K562 (cell line): Measurements from ENCODE around the gene COL21A1. TPM values are rescaled to one million over a fixed set of nuclear protein-coding genes. Genes with fewer than 3 reads are reported as not detected.

Source experiments
- ATAC-seq: fragments of 200-7000 bp; cut with Tn5 transposase; 3 replicates; pipeline ENCODE4 v1.9.1; 2020; ENCODE audit warnings: moderate library complexity
- BruUV-seq: library from RNA; stranded (reverse); fragments of 400-500 nt; replicated peaks from 2 replicates; lab custom pipeline; 2021; lab: Mats Ljungman, UMichigan
- CTCF ChIA-PET: fragments of 300-600 bp; formaldehyde crosslinking; extraction: SDS; loops from one replicate; lab custom pipeline; 2021; ENCODE audit warnings: low intra/inter-chr PET ratio; lab: Yijun Ruan, JAX
- POLR2A ChIA-PET: fragments of 300-600, 350-650 bp; sonication (Branson Sonifier 250); formaldehyde crosslinking; extraction: SDS; loops from one replicate; lab custom pipeline; 2021; ENCODE audit warnings: antibody characterized with exemption, inconsistent platforms; lab: Yijun Ruan, JAX
- DNase-seq, 4 experiments: peaks; one replicate each; pipeline versions ENCODE4 v3.0.0 to v3.0.0-alpha.2; 2011 to 2018; ENCODE audit warnings: low spot score in 3 of 4, mixed read lengths in 3 of 4; ENCODE audit errors: extremely low read depth in 1 of 4
- FAIRE-seq: peaks from 2 replicates; lab custom pipeline; 2011; peaks lifted over from hg19 to GRCh38; lab: Jason Lieb, UNC
- H2AFZ ChIP-seq: 2 replicates; pipeline ENCODE4 v1.6.0; 2011; ENCODE audit warnings: low read depth, low read length, control low read depth, inconsistent platforms
- H3K27ac ChIP-seq: fragments of 200-600 bp; 3 replicates; pipeline ENCODE4 v1.8.0; 2011; ENCODE audit warnings: low read depth, mild to moderate bottlenecking, control low read depth, inconsistent platforms, low read length, moderate library complexity, mixed read lengths; ENCODE audit errors: extremely low read depth
- H3K27me3 ChIP-seq, 2 experiments: fragments of 300-600 bp in 1 of 2; 2 replicates in 1 of 2; 3 replicates in 1 of 2; pipeline versions ENCODE4 v1.6.0 to v1.8.0; 2011; ENCODE audit warnings: inconsistent platforms in 2 of 2, low read length in 2 of 2, mild to moderate bottlenecking in 1 of 2, mixed read lengths in 1 of 2, moderate library complexity in 1 of 2; ENCODE audit not compliant: control insufficient read depth in 2 of 2, insufficient read depth in 2 of 2
- H3K36me3 ChIP-seq: fragments of 300-600 bp; 3 replicates; pipeline ENCODE4 v1.8.0; 2011; ENCODE audit warnings: mild to moderate bottlenecking, low read length, inconsistent platforms; ENCODE audit not compliant: control insufficient read depth, insufficient read depth
- H3K4me1 ChIP-seq, 2 experiments: fragments of 200-600 bp in 1 of 2; replicated peaks in 1 of 2; 2 replicates in 1 of 2; 3 replicates in 1 of 2; pipeline versions ENCODE4 v1.5.1 to v1.8.0; 2011; ENCODE audit warnings: inconsistent platforms in 2 of 2, low read length in 2 of 2, mild to moderate bottlenecking in 1 of 2, mixed read lengths in 1 of 2, moderate library complexity in 1 of 2; ENCODE audit not compliant: control insufficient read depth in 2 of 2, insufficient read depth in 2 of 2
- H3K4me2 ChIP-seq: 2 replicates; pipeline ENCODE4 v1.6.1; 2011; ENCODE audit warnings: low read length, control low read depth, inconsistent platforms, mixed read lengths; ENCODE audit not compliant: insufficient read depth
- H3K4me3 ChIP-seq: fragments of 200-600 bp; sonication (generic), shearing (Covaris generic); 2 replicates; pipeline ENCODE4 v1.5.1; 2016; ENCODE audit warnings: control low read depth, inconsistent platforms
- H3K79me2 ChIP-seq: fragments of 200-600 bp; 3 replicates; pipeline ENCODE4 v1.8.0; 2011; ENCODE audit warnings: low read length, inconsistent platforms; ENCODE audit not compliant: control insufficient read depth, insufficient read depth
- H3K9ac ChIP-seq, 2 experiments: 2 replicates each; pipeline versions ENCODE4 v1.6.0 to v1.6.1; 2011; ENCODE audit warnings: low read depth in 2 of 2, low read length in 2 of 2, control low read depth in 1 of 2, inconsistent platforms in 1 of 2, mild to moderate bottlenecking in 1 of 2, mixed read lengths in 1 of 2; ENCODE audit not compliant: insufficient read depth in 1 of 2
- H3K9me1 ChIP-seq: one replicate; pipeline ENCODE4 v1.6.0; 2011; ENCODE audit warnings: inconsistent platforms, mild to moderate bottlenecking, low read length, moderate library complexity; ENCODE audit not compliant: control insufficient read depth, insufficient read depth
- H3K9me3 ChIP-seq: replicated peaks from 2 replicates; pipeline ENCODE4 v1.5.1; 2011; ENCODE audit warnings: low read depth, low read length, inconsistent platforms; ENCODE audit not compliant: control insufficient read depth, insufficient read depth
- H4K20me1 ChIP-seq: replicated peaks from 2 replicates; pipeline ENCODE4 v1.6.1; 2011; ENCODE audit warnings: low read length, inconsistent platforms, mixed read lengths; ENCODE audit not compliant: control insufficient read depth, insufficient read depth
- ARID1B ChIP-seq: fragments of 450-650 bp; IDR thresholded peaks from 2 replicates; pipeline ENCODE4 v1.6.1; 2016; ENCODE audit warnings: antibody characterized with exemption, mild to moderate bottlenecking, inconsistent platforms
- BRCA1 ChIP-seq, 2 experiments: fragments of 450-650 bp in 1 of 2; sonication (generic) in 1 of 2; formaldehyde crosslinking in 1 of 2; IDR thresholded peaks; 2 replicates each; pipeline versions ENCODE4 v1.5.0 to v1.6.1; 2017 to 2020; ENCODE audit warnings: mild to moderate bottlenecking in 1 of 2, missing genetic modification reagents in 1 of 2
- GATAD2A ChIP-seq: fragments of 450-650 bp; IDR thresholded peaks from 2 replicates; pipeline ENCODE4 v1.6.1; 2017
- NR3C1 ChIP-seq: sonication (generic); formaldehyde crosslinking; IDR thresholded peaks from 2 replicates; pipeline ENCODE4 v1.8.1; 2022; ENCODE audit warnings: missing genetic modification reagents
- SMARCB1 ChIP-seq: IDR thresholded peaks from 2 replicates; pipeline ENCODE4 v1.6.1; 2011; ENCODE audit warnings: improper control_type of control experiment, low read depth; ENCODE audit not compliant: insufficient read length
- ZNF583 ChIP-seq: fragments of 250-450 bp; sonication (Bioruptor Pico); IDR thresholded peaks from 2 replicates; pipeline ENCODE4 v1.4.0; 2020
- ZNF79 ChIP-seq: fragments of 250-450 bp; sonication (Bioruptor Pico); IDR thresholded peaks from 2 replicates; pipeline ENCODE4 v1.4.0; 2020; ENCODE audit warnings: low read depth, mild to moderate bottlenecking, moderate library complexity
- ZZZ3 ChIP-seq: fragments of 450-650 bp; IDR thresholded peaks from 2 replicates; pipeline ENCODE4 v1.6.1; 2016; ENCODE audit warnings: antibody characterized with exemption, mild to moderate bottlenecking, moderate library complexity
- WGBS: fragments of 100-300 bp; shearing (Covaris generic); methylation state at CpG from one replicate; pipeline ENCODE4 v1.1.6; 2016; ENCODE audit warnings: low coverage, mixed read lengths; ENCODE audit not compliant: insufficient coverage; ENCODE audit errors: missing lambda C conversion rate; 5-methylcytosine and 5-hydroxymethylcytosine counted together
- in situ Hi-C: fragments of 300-500 bp; cut with MboI; formaldehyde crosslinking; loops from 4 replicates; pipeline ENCODE4 v1.15.0; 2018; ENCODE audit warnings: inconsistent platforms, mixed read lengths
- intact Hi-C: fragments of 100-400 bp; cut with micrococcal nuclease; formaldehyde crosslinking; loops from 2 replicates; pipeline ENCODE4 v1.14.2; 2022
- polyA plus RNA-seq, 8 experiments: library from polyadenylated mRNA; depleted of rRNA in 4 of 8; stranded (reverse) in 5 of 8; unstranded in 3 of 8; fragments of >200 nt; fragmentation: Nextera tagmentation in 2 of 8; fragmentation: Illumina TruSeq in 1 of 8; extraction: Ambion mirVana in 2 of 8; extraction: Trizol in 1 of 8; gene quantifications; 2 replicates each; pipeline versions ENCODE4 v1.2.1 to v1.2.3, GENCODE V29; 2011 to 2014; ENCODE audit warnings: inconsistent platforms in 1 of 8, missing spikeins in 1 of 8
- total RNA-seq, 7 experiments: library from RNA; depleted of rRNA in 6 of 7; stranded (reverse); fragments of >200 nt in 6 of 7; fragmentation: Illumina TruSeq in 2 of 7; extraction: Trizol in 2 of 7; gene quantifications; 2 replicates each; pipeline versions ENCODE4 v1.2.1 to v1.2.3, GENCODE V29; 2011 to 2021; ENCODE audit warnings: low replicate concordance in 1 of 7
- TF ChIP-seq, protein P1 (sequence below), 3 experiments: fragments of 200-800 bp in 1 of 3; sonication (Bioruptor generic) in 1 of 3; sonication (generic) in 1 of 3; formaldehyde crosslinking in 1 of 3; IDR thresholded peaks; 2 replicates each; pipeline versions ENCODE4 v1.6.1 to v1.8.0; 2016 to 2022; ENCODE audit warnings: mild to moderate bottlenecking in 2 of 3, missing compliant biosample characterization in 2 of 3, missing genetic modification characterization in 2 of 3, missing genetic modification reagents in 1 of 3

The COL21A1 gene
- total and polyA plus RNA-seq, 9 of the 15 experiments (the other 6 are each of a cell fraction or from before 2014, with no cell fraction given), result 0.03 to 0.76 (median 0.25) TPM

DNA sequence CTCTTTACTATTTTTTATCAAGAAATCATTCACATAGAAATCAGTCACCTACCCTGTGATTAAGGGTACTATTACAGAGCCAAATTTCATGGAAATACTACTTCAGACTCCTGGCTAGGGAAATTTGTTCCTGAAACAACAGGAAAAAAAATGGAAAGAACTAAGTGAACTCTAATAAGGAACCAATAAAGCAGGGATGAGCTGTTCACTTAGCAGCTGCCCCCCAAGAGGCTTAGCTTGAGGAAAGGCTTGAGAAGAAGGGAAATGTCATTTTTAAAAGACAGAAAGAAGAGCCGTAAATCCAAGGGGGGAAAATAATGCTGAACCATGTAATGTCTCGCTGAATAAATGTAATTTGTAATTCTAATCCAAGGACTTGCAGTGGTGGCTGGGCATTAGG lies 88.8 kb downstream of the COL21A1 start (continued):
- TF ChIP-seq SMARCB1 (no peak), ARID1B (no peak), NR3C1 (no peak), BRCA1 (IDR thresholded peaks at IDR 0.05) (no peak), BRCA1 (CRISPR knock-in tag; IDR thresholded peaks at IDR 0.05) (no peak), ZNF79 (CRISPR knock-in tag) (no peak), ZNF583 (CRISPR knock-in tag) (no peak)
- TF ChIP-seq, protein P1, sequence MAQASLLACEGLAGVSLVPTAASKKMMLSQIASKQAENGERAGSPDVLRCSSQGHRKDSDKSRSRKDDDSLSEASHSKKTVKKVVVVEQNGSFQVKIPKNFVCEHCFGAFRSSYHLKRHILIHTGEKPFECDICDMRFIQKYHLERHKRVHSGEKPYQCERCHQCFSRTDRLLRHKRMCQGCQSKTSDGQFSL (CRISPR knock-in tag; IDR thresholded peaks at IDR 0.05), result no peak
- TF ChIP-seq, protein P1 (tag; IDR thresholded peaks at IDR 0.05), result no peak

DNA sequence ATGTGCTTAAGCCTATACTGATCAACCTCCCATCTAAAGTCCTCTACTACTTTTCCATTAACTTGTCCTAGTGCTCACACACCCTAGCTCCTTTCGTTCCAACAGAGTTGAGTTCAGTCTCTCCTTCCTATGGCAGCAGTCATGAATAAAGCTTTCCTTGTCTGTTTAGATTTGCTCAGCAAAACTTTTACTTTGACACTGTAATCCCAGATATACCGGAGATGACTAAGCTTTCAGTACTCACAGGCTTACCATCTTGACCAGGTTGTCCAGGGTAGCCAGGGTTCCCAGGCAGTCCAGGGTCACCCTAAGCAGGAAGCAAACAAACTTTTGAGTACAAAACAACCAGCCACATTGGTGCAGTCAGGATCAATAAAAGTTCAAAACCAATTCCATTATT lies 90.7 kb downstream of the COL21A1 start:
- Histone ChIP-seq H4K20me1 (no peaks in the 10 kb centered on the region), H3K9me1 (no peaks in the 10 kb centered on the region), H3K27ac (no peak overlapping the region), H2AFZ (no peak overlapping the region), H3K79me2 (no peaks in the 10 kb centered on the region), H3K9me3 (no peaks in the 10 kb centered on the region), H3K4me2 (no peak overlapping the region), H3K36me3 (no peaks in the 10 kb centered on the region), H3K4me1 (no peaks in the 10 kb centered on the region), H3K27me3 (no peaks in the 10 kb centered on the region), H3K4me3 (no peak overlapping the region), H3K9ac (no peak overlapping the region)
- TF ChIP-seq ZZZ3 (no peak), GATAD2A (no peak)
- no TSS peak for BruUV-seq
- intact Hi-C loops (no loop called here), in situ Hi-C loops (no loop called here)
- no peak for FAIRE-seq
- no peak for ATAC-seq
- POLR2A ChIA-PET, result no interaction called here
- DNase-seq, result no peak
- CTCF ChIA-PET, result no interaction called here
- WGBS, result 0% methylated on average over 2 of the region's 2 CpGs
